GM12878 (cell line): ENCODE results near the gene AKAP7. TPM values are rescaled to one million over a fixed set of nuclear protein-coding genes. Genes with fewer than 3 reads are reported as not detected.

Experiments used
- ATAC-seq: fragments of 200-7000 bp; cut with Tn5 transposase; 3 replicates; pipeline ENCODE4 v1.9.1; 2020; ENCODE audit warnings: mild to moderate bottlenecking, moderate library complexity
- BruUV-seq: library from RNA; stranded (reverse); fragments of 400-500 nt; replicated peaks from 2 replicates; lab custom pipeline; 2021; lab: Mats Ljungman, UMichigan
- CTCF ChIA-PET: fragments of 300-600 bp; sonication (Branson Sonifier 250); formaldehyde crosslinking; extraction: SDS; loops from one replicate; lab custom pipeline; 2021; ENCODE audit warnings: inconsistent platforms; lab: Yijun Ruan, JAX
- POLR2A ChIA-PET: fragments of 350-600 bp; formaldehyde crosslinking; extraction: SDS; loops from one replicate; lab custom pipeline; 2021; ENCODE audit warnings: inconsistent platforms; lab: Charles Lee
- RAD21 ChIA-PET: fragments of 300-600 bp; sonication (Branson Sonifier 250); formaldehyde crosslinking; loops from one replicate; lab custom pipeline; 2023; ENCODE audit warnings: antibody characterized with exemption; ENCODE audit not compliant: unreplicated experiment; lab: Charles Lee
- SMC1A ChIA-PET: fragments of 300-600 bp; sonication (Branson Sonifier 250); formaldehyde crosslinking; loops from one replicate; lab custom pipeline; 2023; ENCODE audit not compliant: unreplicated experiment, uncharacterized antibody; lab: Charles Lee
- DNase-seq: peaks from one replicate; pipeline ENCODE4 v3.0.0-alpha.2; 2011; ENCODE audit warnings: low read depth, low spot score
- FAIRE-seq: peaks from 3 replicates; lab custom pipeline; 2011; peaks lifted over from hg19 to GRCh38; lab: Jason Lieb, UNC
- H2AFZ ChIP-seq: 2 replicates; pipeline ENCODE4 v1.6.0; 2011; ENCODE audit warnings: low read depth, low read length, control low read depth; ENCODE audit not compliant: control insufficient read depth
- H3K27ac ChIP-seq: 2 replicates; pipeline ENCODE4 v1.5.1; 2011; ENCODE audit warnings: control low read depth; ENCODE audit not compliant: control insufficient read depth, insufficient read depth
- H3K27me3 ChIP-seq, 2 experiments: replicated peaks in 1 of 2; 2 replicates each; pipeline versions ENCODE4 v1.6.0 to v1.6.1; 2011; ENCODE audit warnings: low read length in 1 of 2; ENCODE audit not compliant: control insufficient read depth in 2 of 2, insufficient read depth in 2 of 2
- H3K36me3 ChIP-seq, 2 experiments: 2 replicates each; pipeline ENCODE4 v1.5.1; 2011; ENCODE audit warnings: low read length in 1 of 2; ENCODE audit not compliant: control insufficient read depth in 2 of 2, insufficient read depth in 2 of 2
- H3K4me1 ChIP-seq: 2 replicates; pipeline ENCODE4 v1.6.1; 2011; ENCODE audit warnings: mild to moderate bottlenecking, low read length, moderate library complexity, mixed read lengths; ENCODE audit not compliant: control insufficient read depth, insufficient read depth
- H3K4me2 ChIP-seq: 2 replicates; pipeline ENCODE4 v1.6.0; 2011; ENCODE audit warnings: control low read depth; ENCODE audit not compliant: control insufficient read depth, insufficient read depth
- H3K4me3 ChIP-seq: fragments of 200-600 bp; sonication (generic); 2 replicates; pipeline ENCODE4 v1.5.1; 2016
- H3K79me2 ChIP-seq: 2 replicates; pipeline ENCODE4 v1.6.0; 2011; ENCODE audit warnings: low read length; ENCODE audit not compliant: control insufficient read depth, insufficient read depth
- H3K9ac ChIP-seq: 2 replicates; pipeline ENCODE4 v1.8.0; 2011; ENCODE audit warnings: low read length, control low read depth, mixed read lengths; ENCODE audit not compliant: control insufficient read depth, insufficient read depth
- H3K9me3 ChIP-seq: replicated peaks from 3 replicates; pipeline ENCODE4 v1.5.1; 2011; ENCODE audit warnings: mild to moderate bottlenecking, low read length; ENCODE audit not compliant: control insufficient read depth, insufficient read depth
- H4K20me1 ChIP-seq: 2 replicates; pipeline ENCODE4 v1.6.0; 2011; ENCODE audit not compliant: control insufficient read depth, insufficient read depth
- CBX5 ChIP-seq: sonication (generic); IDR thresholded peaks from 2 replicates; pipeline ENCODE4 v1.6.1; 2016; ENCODE audit warnings: low read depth, moderate library complexity, mild to moderate bottlenecking, inconsistent platforms
- E4F1 ChIP-seq: fragments of 450-650 bp; IDR thresholded peaks from 2 replicates; pipeline ENCODE4 v1.6.1; 2018; ENCODE audit warnings: borderline replicate concordance, mild to moderate bottlenecking; ENCODE audit not compliant: partially characterized antibody
- EGR1 ChIP-seq, 2 experiments: IDR thresholded peaks; 1 replicate in 1 of 2; 2 replicates in 1 of 2; pipeline ENCODE4 v1.6.1; 2011 to 2012; ENCODE audit warnings: low read depth in 2 of 2, low read length in 2 of 2, borderline replicate concordance in 1 of 2, mild to moderate bottlenecking in 1 of 2, moderate library complexity in 1 of 2
- ELK1 ChIP-seq: IDR thresholded peaks from 2 replicates; pipeline ENCODE4 v1.6.1; 2012; ENCODE audit warnings: low read depth, low read length, improper control_type of control experiment
- HSF1 ChIP-seq: fragments of 150-350 bp; IDR thresholded peaks from 2 replicates; pipeline ENCODE4 v1.6.1; 2014; ENCODE audit warnings: mild to moderate bottlenecking, low read depth, low read length
- MYC ChIP-seq: IDR thresholded peaks from 2 replicates; pipeline ENCODE4 v1.6.1; 2011; ENCODE audit warnings: mild to moderate bottlenecking, low read length, moderate library complexity, inconsistent platforms; ENCODE audit not compliant: insufficient read depth, insufficient replicate concordance, insufficient read length, severe bottlenecking
- NBN ChIP-seq: fragments of 450-650 bp; IDR thresholded peaks from 2 replicates; pipeline ENCODE4 v1.6.1; 2016
- NFYB ChIP-seq: IDR thresholded peaks from 2 replicates; pipeline ENCODE4 v1.6.1; 2011; ENCODE audit warnings: low read depth, mild to moderate bottlenecking, low read length, improper control_type of control experiment, moderate library complexity; ENCODE audit not compliant: insufficient read depth
- NRF1 ChIP-seq: conservative IDR thresholded peaks from 2 replicates; pipeline ENCODE4 v1.6.1; 2011; ENCODE audit warnings: mild to moderate bottlenecking, low read depth, low read length, improper control_type of control experiment
- POU2F2 ChIP-seq: IDR thresholded peaks from 3 replicates; pipeline ENCODE4 v1.6.1; 2011; ENCODE audit warnings: low read depth, mild to moderate bottlenecking, low read length, borderline replicate concordance
- RELA ChIP-seq: fragments of 450-650 bp; IDR thresholded peaks from 2 replicates; pipeline ENCODE4 v1.8.0; 2014; ENCODE audit warnings: borderline replicate concordance; ENCODE audit not compliant: partially characterized antibody
- SRF ChIP-seq, 2 experiments: IDR thresholded peaks; 2 replicates each; pipeline ENCODE4 v1.6.1; 2011; ENCODE audit warnings: low read depth in 2 of 2, low read length in 2 of 2, mild to moderate bottlenecking in 1 of 2, moderate library complexity in 1 of 2
- ZSCAN29 ChIP-seq: fragments of 450-650 bp; IDR thresholded peaks from 2 replicates; pipeline ENCODE4 v1.6.1; 2017; ENCODE audit warnings: mild to moderate bottlenecking, moderate library complexity
- WGBS: methylation state at CpG from one replicate; pipeline ENCODE4 v1.1.6; 2016; ENCODE audit warnings: low lambda C conversion rate; ENCODE audit not compliant: insufficient replicate concordance, insufficient coverage; ENCODE audit errors: missing lambda C conversion rate; 5-methylcytosine and 5-hydroxymethylcytosine counted together
- in situ Hi-C: fragments of 300-500 bp; cut with MboI; formaldehyde crosslinking; loops from 9 replicates; pipeline ENCODE4 v1.14.3; 2018; ENCODE audit warnings: mixed read lengths
- intact Hi-C: fragments of 100-400 bp; cut with micrococcal nuclease; formaldehyde crosslinking; loops from one replicate; pipeline ENCODE4 v1.14.2; 2022; ENCODE audit not compliant: unreplicated experiment
- polyA plus RNA-seq, 11 experiments: library from polyadenylated mRNA; depleted of rRNA in 4 of 11; unstranded in 6 of 11; stranded (reverse) in 5 of 11; fragments of >200 nt; fragmentation: Nextera tagmentation in 4 of 11; fragmentation: Illumina TruSeq in 1 of 11; extraction: Ambion mirVana in 4 of 11; extraction: Trizol in 1 of 11; gene quantifications; 1 replicate in 1 of 11; 2 replicates in 10 of 11; pipeline versions ENCODE4 v1.2.1 to v1.2.3, GENCODE V29; 2011 to 2016; ENCODE audit warnings: inconsistent platforms in 2 of 11, missing spikeins in 2 of 11, low read depth in 1 of 11
- total RNA-seq, 4 experiments: library from RNA; depleted of rRNA in 3 of 4; stranded (reverse); fragments of >200 nt in 3 of 4; fragmentation: Illumina TruSeq in 1 of 4; extraction: Trizol in 1 of 4; gene quantifications; 2 replicates each; pipeline versions ENCODE4 v1.2.1 to v1.2.3, GENCODE V29; 2013 to 2021

AKAP7 gene
- total and polyA plus RNA-seq, 10 of the 15 experiments (the other 5 are each of a cell fraction or from before 2014, with no cell fraction given), result 0.06 to 0.58 (median 0.28) TPM; not detected in 1

- Histone ChIP-seq H3K4me1 (no peaks in the 10 kb centered on the region), H4K20me1 (no peaks in the 10 kb centered on the region), H3K9ac (no peak overlapping the region), H2AFZ (no peak overlapping the region), H3K36me3 (no peaks in the 10 kb centered on the region), H3K27me3 (no peaks in the 10 kb centered on the region), H3K79me2 (no peaks in the 10 kb centered on the region), H3K27ac (no peak overlapping the region), H3K4me2 (no peak overlapping the region), H3K4me3 (no peak overlapping the region), H3K9me3 (no peaks in the 10 kb centered on the region; the same call in 2 of the 3 replicates)
- DNase-seq, result no peak
- no TSS peak for BruUV-seq
- ChIA-PET CTCF (no interaction called here), POLR2A (no interaction called here), SMC1A (no interaction called here), RAD21 (no interaction called here)
- no peak for FAIRE-seq
- intact Hi-C loops (no loop called here), in situ Hi-C loops (no loop called here)
- 100% methylated on average over 1 of the region's 1 CpG for WGBS
- ATAC-seq, result no peak
- TF ChIP-seq CBX5, result no peak
- TF ChIP-seq, all 136 proteins: peak for 0
Observed at GRCh38 chr6:131309437-131309836, 174.2 kb downstream of the AKAP7 start.

- Histone ChIP-seq H3K27ac (no peak overlapping the region), H3K4me2 (no peak overlapping the region), H3K4me3 (no peak overlapping the region), H3K4me1 (no peaks in the 10 kb centered on the region), H3K9me3 (no peaks in the 10 kb centered on the region), H2AFZ (no peak overlapping the region), H4K20me1 (no peaks in the 10 kb centered on the region), H3K79me2 (no peaks in the 10 kb centered on the region), H3K36me3 (no peaks in the 10 kb centered on the region), H3K9ac (no peak overlapping the region), H3K27me3 (no peaks in the 10 kb centered on the region)
- ChIA-PET RAD21 (no interaction called here), SMC1A (no interaction called here), CTCF (no interaction called here), POLR2A (no interaction called here)
- FAIRE-seq (no peak), ATAC-seq (no peak), DNase-seq (no peak)
- WGBS, result 90% methylated on average over 2 of the region's 2 CpGs
- BruUV-seq, result no TSS peak
- intact Hi-C loops (no loop called here), in situ Hi-C loops (no loop called here)
- TF ChIP-seq E4F1 (no peak), MYC (no peak), POU2F2 (no peak), SRF (IDR thresholded peaks at IDR 0.05; ENCODE audit: low read depth in 2 of 2, low read length in 2 of 2) (no peak), ZSCAN29 (no peak), EGR1 (IDR thresholded peaks at IDR 0.05; ENCODE audit: borderline replicate concordance in 1 of 2, low read depth in 2 of 2, low read length in 2 of 2) (no peak), NBN (no peak), NRF1 (no peak), HSF1 (no peak), RELA (no peak), NFYB (no peak), ELK1 (no peak)
Observed at GRCh38 chr6:131314838-131315237, 179.6 kb downstream of the AKAP7 start.
